Measurements from ENCODE around the gene PLD2. TPM values are rescaled to one million over a fixed set of nuclear protein-coding genes. Genes with fewer than 3 reads are reported as not detected.

PLD2 gene
- total and polyA plus RNA-seq, 2 donors (not counting 1 experiment from before 2014, with no cell fraction given), result 53.1 to 69.2 TPM

DNA sequence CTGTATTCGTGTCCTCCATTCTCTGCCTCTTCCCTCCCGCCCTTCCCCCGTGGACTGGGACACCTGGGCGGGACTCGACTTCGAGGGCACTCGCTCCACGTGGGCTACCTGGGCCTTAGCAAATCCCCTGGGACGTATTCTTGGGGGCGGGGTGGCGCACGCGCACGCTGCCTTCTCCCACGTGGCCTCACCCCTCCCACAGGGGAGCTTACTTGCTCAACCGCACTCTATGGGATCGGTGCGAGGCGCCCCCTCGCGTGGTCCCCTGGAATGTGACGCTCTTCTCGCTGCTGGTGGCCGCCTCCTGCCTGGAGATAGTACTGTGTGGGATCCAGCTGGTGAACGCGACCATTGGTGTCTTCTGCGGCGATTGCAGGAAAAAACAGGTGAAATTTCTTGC, 24.3 kb upstream of the PLD2 start:
- Histone ChIP-seq H3K9me3 (ENCODE audit: control extremely low read depth in 1 of 3, control insufficient read depth in 2 of 3, insufficient read depth in 1 of 3, low read length in 2 of 3) (peaks cover 0 to 21% (median 0%) of the 10 kb centered on the region in 3 donors), H3K4me2 (replicated peaks; ENCODE audit: low read depth, low read length, poor library complexity, severe bottlenecking) (no peak overlapping the region), H3K27ac (ENCODE audit: low read length in 2 of 2) (no peak overlapping the region), H2AFZ (ENCODE audit: insufficient read depth, low read depth, low read length, poor library complexity, severe bottlenecking) (no peak overlapping the region), H3K36me3 (replicated peaks in 1 of 2; ENCODE audit: control extremely low read depth in 1 of 2, control insufficient read depth in 1 of 2, extremely low read depth in 1 of 2, insufficient read depth in 2 of 2, low read length in 1 of 2) (no peaks in the 10 kb centered on the region), H3K4me1 (ENCODE audit: control insufficient read depth in 2 of 2, insufficient read depth in 2 of 2, low read length in 2 of 2) (peaks cover 16 to 18% of the 10 kb centered on the region in 2 donors), H3K27me3 (replicated peaks in 1 of 4; ENCODE audit: control extremely low read depth in 1 of 4, control insufficient read depth in 3 of 4, insufficient read depth in 4 of 4, low read length in 3 of 4) (peaks cover 0 to 57% (median 33%) of the 10 kb centered on the region in 4 experiments), H3K79me2 (ENCODE audit: control insufficient read depth, insufficient read depth, low read length) (no peaks in the 10 kb centered on the region), H3K9ac (ENCODE audit: low read length) (no peak overlapping the region), H3K4me3 (ENCODE audit: control extremely low read depth in 1 of 5, extremely low read depth in 1 of 5, insufficient read depth in 1 of 5, low read depth in 2 of 5, low read length in 4 of 5) (no peak overlapping the region), H4K20me1 (ENCODE audit: control insufficient read depth, insufficient read depth, low read length, poor library complexity, severe bottlenecking) (no peaks in the 10 kb centered on the region)
- Mint-ChIP-seq H3K4me3 (no peak overlapping the region), H3K27ac (no peak overlapping the region), H3K4me1 (peaks cover 17% of the 10 kb centered on the region), H3K27me3 (peaks cover 51% of the 10 kb centered on the region), H3K9me3 (ENCODE audit: insufficient read depth) (no peaks in the 10 kb centered on the region)
- intact Hi-C loops (cut with micrococcal nuclease), result no loop called here
- WGBS (ENCODE audit: insufficient coverage), result 40% methylated on average over 27 of the region's 28 CpGs
- ChIA-PET CTCF (interaction anchor here (1.2 kb wide), 1 partner anchor 51 kb away, joined by 4 read pairs; no protein-coding TSS in a partner anchor), POLR2A (no interaction called here)
- ATAC-seq (ENCODE audit: low read depth) (no peak), DNase-seq (no peak)
- TF ChIP-seq, protein P1, sequence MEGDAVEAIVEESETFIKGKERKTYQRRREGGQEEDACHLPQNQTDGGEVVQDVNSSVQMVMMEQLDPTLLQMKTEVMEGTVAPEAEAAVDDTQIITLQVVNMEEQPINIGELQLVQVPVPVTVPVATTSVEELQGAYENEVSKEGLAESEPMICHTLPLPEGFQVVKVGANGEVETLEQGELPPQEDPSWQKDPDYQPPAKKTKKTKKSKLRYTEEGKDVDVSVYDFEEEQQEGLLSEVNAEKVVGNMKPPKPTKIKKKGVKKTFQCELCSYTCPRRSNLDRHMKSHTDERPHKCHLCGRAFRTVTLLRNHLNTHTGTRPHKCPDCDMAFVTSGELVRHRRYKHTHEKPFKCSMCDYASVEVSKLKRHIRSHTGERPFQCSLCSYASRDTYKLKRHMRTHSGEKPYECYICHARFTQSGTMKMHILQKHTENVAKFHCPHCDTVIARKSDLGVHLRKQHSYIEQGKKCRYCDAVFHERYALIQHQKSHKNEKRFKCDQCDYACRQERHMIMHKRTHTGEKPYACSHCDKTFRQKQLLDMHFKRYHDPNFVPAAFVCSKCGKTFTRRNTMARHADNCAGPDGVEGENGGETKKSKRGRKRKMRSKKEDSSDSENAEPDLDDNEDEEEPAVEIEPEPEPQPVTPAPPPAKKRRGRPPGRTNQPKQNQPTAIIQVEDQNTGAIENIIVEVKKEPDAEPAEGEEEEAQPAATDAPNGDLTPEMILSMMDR (IDR thresholded peaks at IDR 0.05), result no peak
- TF ChIP-seq EZH2 (IDR thresholded peaks at IDR 0.05; ENCODE audit: borderline replicate concordance, insufficient read depth, low read depth, low read length, poor library complexity, severe bottlenecking), result no peak

DNA sequence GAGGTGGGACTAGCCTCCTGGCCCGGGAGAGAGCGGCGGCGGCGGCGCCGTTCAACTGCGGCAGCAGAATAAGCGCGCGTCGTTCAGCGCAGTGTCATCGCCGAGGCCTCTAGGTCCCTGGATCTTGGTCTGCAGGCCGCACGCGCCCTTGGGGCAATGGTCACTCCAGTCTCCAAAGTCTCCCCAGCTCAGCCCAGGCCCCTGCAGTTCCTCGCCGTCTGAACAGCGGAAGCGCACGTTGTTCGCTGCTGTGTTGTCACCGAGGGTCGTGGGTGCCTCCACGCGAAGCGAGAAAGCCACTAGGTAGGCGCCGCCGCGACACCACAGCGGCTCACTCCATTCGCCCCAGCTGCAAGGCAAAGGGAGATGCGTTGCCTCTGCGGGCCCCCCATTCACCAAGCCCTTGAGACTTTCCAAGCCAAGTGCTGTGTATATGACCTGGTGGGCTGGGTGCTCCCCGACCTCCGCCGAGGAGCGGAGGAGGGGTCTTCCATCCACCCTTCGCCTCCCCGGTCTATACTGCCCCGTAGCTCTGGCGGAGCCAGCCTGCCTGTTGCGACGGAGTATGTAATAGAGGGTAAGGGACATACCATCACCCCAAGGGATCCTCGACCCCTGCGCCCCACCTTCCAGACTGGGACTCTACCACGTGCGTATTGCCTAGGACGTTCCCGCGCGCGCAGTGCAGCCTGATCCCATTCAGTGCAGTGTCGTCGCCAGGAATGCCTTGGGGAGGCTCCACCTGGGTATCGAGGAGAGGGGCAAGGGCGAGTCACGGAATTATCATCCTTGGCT, 21.4 kb upstream of the PLD2 start:
- intact Hi-C loops (cut with micrococcal nuclease), result no loop called here
- H3K27ac Mint-ChIP-seq, result no peak overlapping the region
- H3K9me3 Mint-ChIP-seq (ENCODE audit: insufficient read depth), result no peaks in the 10 kb centered on the region
- peaks cover 47% of the 10 kb centered on the region for H3K27me3 Mint-ChIP-seq
- H3K4me2 ChIP-seq (replicated peaks; ENCODE audit: low read depth, low read length, poor library complexity, severe bottlenecking), result peak overlapping the region; percentile 57
- H3K4me1 Mint-ChIP-seq, result peaks cover 25% of the 10 kb centered on the region
- no peak overlapping the region for H3K27ac ChIP-seq (ENCODE audit: low read length in 2 of 2)
- no peak overlapping the region for H3K4me3 ChIP-seq (ENCODE audit: control extremely low read depth in 1 of 5, extremely low read depth in 1 of 5, insufficient read depth in 1 of 5, low read depth in 2 of 5, low read length in 4 of 5)
- H3K36me3 ChIP-seq (replicated peaks in 1 of 2; ENCODE audit: control extremely low read depth in 1 of 2, control insufficient read depth in 1 of 2, extremely low read depth in 1 of 2, insufficient read depth in 2 of 2, low read length in 1 of 2), result no peaks in the 10 kb centered on the region
- TF ChIP-seq EZH2 (IDR thresholded peaks at IDR 0.05; ENCODE audit: borderline replicate concordance, insufficient read depth, low read depth, low read length, poor library complexity, severe bottlenecking), result no peak
- TF ChIP-seq, protein P1 (IDR thresholded peaks at IDR 0.05), result no peak
- 8% methylated on average over 50 of the region's 61 CpGs for WGBS (ENCODE audit: insufficient coverage)
- POLR2A ChIA-PET, result no interaction called here
- H3K4me3 Mint-ChIP-seq, result peak overlapping the region; percentile 59
- H3K9ac ChIP-seq (ENCODE audit: low read length), result no peak overlapping the region
- CTCF ChIA-PET, result interaction anchor here (1.0 kb wide), 1 partner anchor 27 kb away, joined by 3 read pairs; no protein-coding TSS in a partner anchor
- no peak for ATAC-seq (ENCODE audit: low read depth)
- peaks cover 0 to 32% (median 0%) of the 10 kb centered on the region in 3 donors for H3K9me3 ChIP-seq (ENCODE audit: control extremely low read depth in 1 of 3, control insufficient read depth in 2 of 3, insufficient read depth in 1 of 3, low read length in 2 of 3)
- peak overlapping the region; percentile 42 for H2AFZ ChIP-seq (ENCODE audit: insufficient read depth, low read depth, low read length, poor library complexity, severe bottlenecking)
- H3K27me3 ChIP-seq (replicated peaks in 1 of 4; ENCODE audit: control extremely low read depth in 1 of 4, control insufficient read depth in 3 of 4, insufficient read depth in 4 of 4, low read length in 3 of 4), result peaks cover 0 to 74% (median 45%) of the 10 kb centered on the region in 4 experiments
- H3K79me2 ChIP-seq (ENCODE audit: control insufficient read depth, insufficient read depth, low read length), result no peaks in the 10 kb centered on the region
- peak; percentile 52 for DNase-seq
- no peaks in the 10 kb centered on the region for H4K20me1 ChIP-seq (ENCODE audit: control insufficient read depth, insufficient read depth, low read length, poor library complexity, severe bottlenecking)
- H3K4me1 ChIP-seq (ENCODE audit: control insufficient read depth in 2 of 2, insufficient read depth in 2 of 2, low read length in 2 of 2), result peaks cover 25 to 30% of the 10 kb centered on the region in 2 donors

Data from B cell (primary cell).